B cell (primary cell): ENCODE results near the gene ADAMTS13. TPM values are rescaled to one million over a fixed set of nuclear protein-coding genes. Genes with fewer than 3 reads are reported as not detected.

ENCODE experiments used
- ATAC-seq: fragments of 200-7000 bp; cut with Tn5 transposase; one replicate; pipeline ENCODE4 v1.10.0; 2021; ENCODE audit warnings: low read depth, mild to moderate bottlenecking, moderate number of reproducible peaks, moderate library complexity
- CTCF ChIA-PET: fragments of 350-600 bp; sonication (Branson Sonifier 250); formaldehyde crosslinking; loops from one replicate; lab custom pipeline; 2021; ENCODE audit warnings: antibody characterized with exemption, inconsistent platforms; lab: Charles Lee
- POLR2A ChIA-PET: fragments of 350-600 bp; sonication (Branson Sonifier 250); formaldehyde crosslinking; loops from one replicate; lab custom pipeline; 2021; ENCODE audit warnings: antibody characterized with exemption; lab: Charles Lee
- DNase-seq: peaks from one replicate; pipeline ENCODE4 v3.0.0; 2013
- H2AFZ ChIP-seq: 2 replicates; pipeline ENCODE4 v1.6.1; 2012; ENCODE audit warnings: mild to moderate bottlenecking, low read depth, low read length; ENCODE audit not compliant: insufficient read depth, poor library complexity, severe bottlenecking
- H3K27ac ChIP-seq, 2 donors: 1 replicate in 1 of 2; 2 replicates in 1 of 2; pipeline ENCODE4 v1.5.1; 2012 to 2013; ENCODE audit warnings: low read length in 2 of 2, mild to moderate bottlenecking in 2 of 2, moderate library complexity in 1 of 2
- H3K27me3 ChIP-seq, 4 experiments: fragments of 200-600 bp in 1 of 4; sonication (generic) in 1 of 4; replicated peaks in 1 of 4; 1 replicate in 2 of 4; 2 replicates in 2 of 4; pipeline versions ENCODE4 v1.6.1 to v1.7.0; 2013 to 2016; ENCODE audit warnings: low read length in 3 of 4, mild to moderate bottlenecking in 2 of 4, mixed read lengths in 1 of 4, moderate library complexity in 1 of 4; ENCODE audit not compliant: insufficient read depth in 4 of 4, control insufficient read depth in 3 of 4; ENCODE audit errors: control extremely low read depth in 1 of 4
- H3K36me3 ChIP-seq, 2 experiments: replicated peaks in 1 of 2; 1 replicate in 1 of 2; 2 replicates in 1 of 2; pipeline versions ENCODE4 v1.6.1 to v1.7.1; 2013; ENCODE audit warnings: low read length in 1 of 2; ENCODE audit not compliant: insufficient read depth in 2 of 2, control insufficient read depth in 1 of 2; ENCODE audit errors: control extremely low read depth in 1 of 2, extremely low read depth in 1 of 2
- H3K4me1 ChIP-seq, 2 donors: fragments of 200-600 bp in 1 of 2; sonication (generic) in 1 of 2; 1 replicate in 1 of 2; 2 replicates in 1 of 2; pipeline versions ENCODE4 v1.5.1 to v1.6.1; 2013 to 2017; ENCODE audit warnings: low read length in 2 of 2; ENCODE audit not compliant: control insufficient read depth in 2 of 2, insufficient read depth in 2 of 2
- H3K4me2 ChIP-seq: replicated peaks from 2 replicates; pipeline ENCODE3; 2012; ENCODE audit warnings: mild to moderate bottlenecking, low read depth, low read length; ENCODE audit not compliant: poor library complexity, severe bottlenecking
- H3K4me3 ChIP-seq, 5 experiments: fragments of 200-600 bp in 1 of 5; sonication (generic) in 1 of 5; 1 replicate in 3 of 5; 2 replicates in 2 of 5; pipeline versions ENCODE4 v1.5.1 to v1.7.0; 2011 to 2016; ENCODE audit warnings: low read length in 4 of 5, mild to moderate bottlenecking in 4 of 5, low read depth in 2 of 5, control low read depth in 1 of 5, moderate library complexity in 1 of 5; ENCODE audit not compliant: insufficient read depth in 1 of 5; ENCODE audit errors: control extremely low read depth in 1 of 5, extremely low read depth in 1 of 5
- H3K79me2 ChIP-seq: fragments of 200-600 bp; sonication (generic); one replicate; pipeline ENCODE4 v1.6.0; 2016; ENCODE audit warnings: low read length; ENCODE audit not compliant: control insufficient read depth, insufficient read depth
- H3K9ac ChIP-seq: fragments of 200-600 bp; sonication (generic); 2 replicates; pipeline ENCODE4 v1.6.1; 2017; ENCODE audit warnings: mild to moderate bottlenecking, low read length, moderate library complexity
- H3K9me3 ChIP-seq, 3 donors: one replicate each; pipeline versions ENCODE4 v1.6.1 to v1.7.1; 2013; ENCODE audit warnings: low read length in 2 of 3; ENCODE audit not compliant: control insufficient read depth in 2 of 3, insufficient read depth in 1 of 3; ENCODE audit errors: control extremely low read depth in 1 of 3
- H4K20me1 ChIP-seq: 2 replicates; pipeline ENCODE4 v1.6.0; 2012; ENCODE audit warnings: mild to moderate bottlenecking, low read length; ENCODE audit not compliant: insufficient read depth, control insufficient read depth, poor library complexity, severe bottlenecking
- H3K27ac Mint-ChIP-seq: one replicate; pipeline ENCODE4 v1.8.0; 2021; ENCODE audit warnings: mixed read lengths
- H3K27me3 Mint-ChIP-seq: one replicate; pipeline ENCODE4 v1.8.0; 2021; ENCODE audit warnings: mixed read lengths
- H3K4me1 Mint-ChIP-seq: one replicate; pipeline ENCODE4 v1.8.0; 2021; ENCODE audit warnings: mixed read lengths
- H3K4me3 Mint-ChIP-seq: one replicate; pipeline ENCODE4 v1.8.0; 2021; ENCODE audit warnings: mixed read lengths
- H3K9me3 Mint-ChIP-seq: one replicate; pipeline ENCODE4 v1.8.0; 2022; ENCODE audit warnings: mixed read lengths; ENCODE audit not compliant: insufficient read depth
- CTCF ChIP-seq: fragments of 200-600 bp; IDR thresholded peaks from one replicate; pipeline ENCODE4 v1.8.0; 2022; ENCODE audit warnings: antibody characterized with exemption, mild to moderate bottlenecking
- EZH2 ChIP-seq: IDR thresholded peaks from 2 replicates; pipeline ENCODE4 v1.6.1; 2012; ENCODE audit warnings: borderline replicate concordance, low read depth, mild to moderate bottlenecking, moderate library complexity, low read length; ENCODE audit not compliant: insufficient read depth, poor library complexity, severe bottlenecking
- WGBS: methylation state at CpG from one replicate; pipeline ENCODE4 v1.1.5; 2013; ENCODE audit warnings: missing lambda C conversion rate; ENCODE audit not compliant: insufficient coverage; 5-methylcytosine and 5-hydroxymethylcytosine counted together
- intact Hi-C: fragments of 100-400 bp; cut with micrococcal nuclease; formaldehyde crosslinking; loops from one replicate; pipeline ENCODE4 v1.10.0; 2022
- polyA plus RNA-seq: library from polyadenylated mRNA; depleted of rRNA; stranded (reverse); fragments of >200 nt; gene quantifications from 2 replicates; pipeline ENCODE4 v1.2.3, GENCODE V29; 2012
- total RNA-seq, 2 donors: library from RNA; stranded (reverse); fragments of 120-200 nt in 1 of 2; gene quantifications; 1 replicate in 1 of 2; 2 replicates in 1 of 2; pipeline versions ENCODE4 v1.2.3 to v1.2.4, GENCODE V29; 2013 to 2022

Gene ADAMTS13
- total and polyA plus RNA-seq, 2 donors (not counting 1 experiment from before 2014, with no cell fraction given), result 2.5 to 5.7 TPM

- no peak overlapping the region for H3K4me3 Mint-ChIP-seq
These were observed 42.7 kb upstream of the ADAMTS13 start for GRCh38 chr9:133379153-133380086.

More at GRCh38 chr9:133379153-133380086, 42.7 kb upstream of the ADAMTS13 start:
- Histone ChIP-seq H3K4me1 (peaks cover 11 to 16% of the 10 kb centered on the region in 2 donors), H2AFZ (no peak overlapping the region), H3K79me2 (peaks cover 14% of the 10 kb centered on the region), H3K9ac (no peak overlapping the region), H3K9me3 (no peaks in the 10 kb centered on the region), H3K27ac (no peak overlapping the region), H3K27me3 (no peaks in the 10 kb centered on the region), H3K4me3 (no peak overlapping the region), H3K4me2 (no peak overlapping the region), H3K36me3 (no peaks in the 10 kb centered on the region), H4K20me1 (peaks cover 12% of the 10 kb centered on the region)
- ChIA-PET POLR2A (no interaction called here), CTCF (interaction anchor here (1.1 to 1.3 kb wide), 3 partner anchors 20 to 35 kb away, joined by 3 read pairs; no protein-coding TSS in a partner anchor)
- no peaks in the 10 kb centered on the region for H3K27me3 Mint-ChIP-seq
- intact Hi-C loops, result no loop called here
- no peak overlapping the region for H3K27ac Mint-ChIP-seq
- DNase-seq, result no peak
- TF ChIP-seq CTCF (no peak), EZH2 (no peak)
- H3K4me1 Mint-ChIP-seq, result peaks cover 9% of the 10 kb centered on the region
- WGBS, result 96% methylated on average over 9 of the region's 14 CpGs
- ATAC-seq, result no peak
- H3K9me3 Mint-ChIP-seq, result no peaks in the 10 kb centered on the region
